HepG2 (cell line): ENCODE measurements around the gene FAM162A.

ENCODE experiments used
- ATF7 ChIP-seq, 2 experiments: fragments of 450-650 bp in 1 of 2; sonication (generic) in 1 of 2; formaldehyde crosslinking in 1 of 2; IDR thresholded peaks; 2 replicates each; pipeline versions ENCODE4 v1.4.0 to v1.6.1; 2016 to 2020; ENCODE audit warnings: antibody characterized with exemption in 1 of 2, mild to moderate bottlenecking in 1 of 2, missing genetic modification reagents in 1 of 2
- JUN ChIP-seq: sonication (generic); formaldehyde crosslinking; IDR thresholded peaks from 2 replicates; pipeline ENCODE4 v1.4.0; 2020; ENCODE audit warnings: mild to moderate bottlenecking, missing genetic modification reagents
- KAT7 ChIP-seq: IDR thresholded peaks from 2 replicates; pipeline ENCODE4 v1.6.1; 2018; ENCODE audit warnings: borderline replicate concordance, missing compliant biosample characterization
- KLF16 ChIP-seq, 2 experiments: sonication (generic) in 1 of 2; formaldehyde crosslinking in 1 of 2; IDR thresholded peaks; 2 replicates each; pipeline versions ENCODE4 v1.6.1 to v1.8.0; 2016 to 2023; ENCODE audit warnings: missing genetic modification reagents in 2 of 2, missing compliant biosample characterization in 1 of 2
- NFE2L2 ChIP-seq: fragments of 150-350 bp; IDR thresholded peaks from 2 replicates; pipeline ENCODE4 v1.6.1; 2014; ENCODE audit warnings: low read length
- TAF1 ChIP-seq: sonication (generic); formaldehyde crosslinking; IDR thresholded peaks from 2 replicates; pipeline ENCODE4 v1.4.0; 2020; ENCODE audit warnings: missing genetic modification reagents
- TBX3 ChIP-seq: fragments of 450-650 bp; IDR thresholded peaks from 2 replicates; pipeline ENCODE4 v1.6.1; 2017; ENCODE audit warnings: antibody characterized with exemption, mild to moderate bottlenecking, inconsistent platforms, borderline replicate concordance
- TCF7 ChIP-seq: sonication (generic); IDR thresholded peaks from 2 replicates; pipeline ENCODE4 v1.6.1; 2016; ENCODE audit warnings: antibody characterized with exemption, low read depth
- YY1 ChIP-seq: IDR thresholded peaks from 2 replicates; pipeline ENCODE4 v1.6.1; 2011; ENCODE audit warnings: low read length, low read depth, moderate library complexity, mild to moderate bottlenecking; ENCODE audit not compliant: insufficient read depth, insufficient replicate concordance
- ZNF816 ChIP-seq: sonication (generic); formaldehyde crosslinking; IDR thresholded peaks from 2 replicates; pipeline ENCODE4 v1.8.0; 2022; ENCODE audit warnings: missing genetic modification reagents, mild to moderate bottlenecking, borderline replicate concordance
- TF ChIP-seq, protein P1 (sequence below): sonication (generic); formaldehyde crosslinking; IDR thresholded peaks from 2 replicates; pipeline ENCODE4 v1.8.0; 2022; ENCODE audit warnings: mild to moderate bottlenecking, missing genetic modification reagents; ENCODE audit not compliant: insufficient replicate concordance
- TF ChIP-seq, protein P2 (sequence below), 2 experiments: sonication (generic) in 1 of 2; formaldehyde crosslinking in 1 of 2; IDR thresholded peaks; 2 replicates each; pipeline versions ENCODE4 v1.5.1 to v1.6.1; 2011 to 2020; ENCODE audit warnings: borderline replicate concordance in 1 of 2, low read depth in 1 of 2, low read length in 1 of 2, mild to moderate bottlenecking in 1 of 2, missing genetic modification reagents in 1 of 2, moderate library complexity in 1 of 2
- TF ChIP-seq, protein P3 (sequence below): sonication (generic); formaldehyde crosslinking; IDR thresholded peaks from 2 replicates; pipeline ENCODE4 v1.5.1; 2020; ENCODE audit warnings: mild to moderate bottlenecking, missing genetic modification reagents, moderate library complexity
- TF ChIP-seq, protein P4 (sequence below): sonication (generic); formaldehyde crosslinking; IDR thresholded peaks from 2 replicates; pipeline ENCODE4 v1.5.0; 2020; ENCODE audit warnings: mild to moderate bottlenecking, missing genetic modification reagents, moderate library complexity

DNA sequence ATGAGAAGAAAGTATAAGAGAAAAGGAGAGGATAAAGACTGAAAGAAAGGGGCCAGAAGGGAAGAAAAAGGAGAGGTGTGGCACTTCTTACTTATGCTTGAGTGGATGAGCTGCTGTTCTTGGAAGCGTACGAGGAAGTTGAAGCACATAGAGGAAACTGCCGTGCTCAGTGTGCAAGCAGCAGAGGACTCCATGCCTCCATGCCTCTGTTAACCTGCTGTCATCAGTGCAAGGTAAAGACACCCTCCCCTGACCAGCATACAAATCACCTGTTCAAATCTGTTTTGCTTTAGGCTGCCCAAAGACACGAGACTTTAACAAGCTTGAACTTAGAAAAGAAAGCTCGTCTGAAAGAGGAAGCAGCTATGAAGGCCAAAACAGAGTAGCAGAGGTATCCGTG is 25.5 kb downstream of the FAM162A start:
- TF ChIP-seq, protein P1, sequence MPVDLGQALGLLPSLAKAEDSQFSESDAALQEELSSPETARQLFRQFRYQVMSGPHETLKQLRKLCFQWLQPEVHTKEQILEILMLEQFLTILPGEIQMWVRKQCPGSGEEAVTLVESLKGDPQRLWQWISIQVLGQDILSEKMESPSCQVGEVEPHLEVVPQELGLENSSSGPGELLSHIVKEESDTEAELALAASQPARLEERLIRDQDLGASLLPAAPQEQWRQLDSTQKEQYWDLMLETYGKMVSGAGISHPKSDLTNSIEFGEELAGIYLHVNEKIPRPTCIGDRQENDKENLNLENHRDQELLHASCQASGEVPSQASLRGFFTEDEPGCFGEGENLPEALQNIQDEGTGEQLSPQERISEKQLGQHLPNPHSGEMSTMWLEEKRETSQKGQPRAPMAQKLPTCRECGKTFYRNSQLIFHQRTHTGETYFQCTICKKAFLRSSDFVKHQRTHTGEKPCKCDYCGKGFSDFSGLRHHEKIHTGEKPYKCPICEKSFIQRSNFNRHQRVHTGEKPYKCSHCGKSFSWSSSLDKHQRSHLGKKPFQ (CRISPR knock-in tag): no peak
- TF ChIP-seq TAF1 (CRISPR knock-in tag): no peak
- TF ChIP-seq, protein P2, sequence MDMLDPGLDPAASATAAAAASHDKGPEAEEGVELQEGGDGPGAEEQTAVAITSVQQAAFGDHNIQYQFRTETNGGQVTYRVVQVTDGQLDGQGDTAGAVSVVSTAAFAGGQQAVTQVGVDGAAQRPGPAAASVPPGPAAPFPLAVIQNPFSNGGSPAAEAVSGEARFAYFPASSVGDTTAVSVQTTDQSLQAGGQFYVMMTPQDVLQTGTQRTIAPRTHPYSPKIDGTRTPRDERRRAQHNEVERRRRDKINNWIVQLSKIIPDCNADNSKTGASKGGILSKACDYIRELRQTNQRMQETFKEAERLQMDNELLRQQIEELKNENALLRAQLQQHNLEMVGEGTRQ (IDR thresholded peaks at IDR 0.05; ENCODE audit: low read depth, low read length): no peak
- TF ChIP-seq, protein P2 (CRISPR knock-in tag; IDR thresholded peaks at IDR 0.05; ENCODE audit: borderline replicate concordance): no peak
- no peak for TF ChIP-seq NFE2L2
- TF ChIP-seq YY1: no peak
- no peak for TF ChIP-seq TBX3
- TF ChIP-seq, protein P3, sequence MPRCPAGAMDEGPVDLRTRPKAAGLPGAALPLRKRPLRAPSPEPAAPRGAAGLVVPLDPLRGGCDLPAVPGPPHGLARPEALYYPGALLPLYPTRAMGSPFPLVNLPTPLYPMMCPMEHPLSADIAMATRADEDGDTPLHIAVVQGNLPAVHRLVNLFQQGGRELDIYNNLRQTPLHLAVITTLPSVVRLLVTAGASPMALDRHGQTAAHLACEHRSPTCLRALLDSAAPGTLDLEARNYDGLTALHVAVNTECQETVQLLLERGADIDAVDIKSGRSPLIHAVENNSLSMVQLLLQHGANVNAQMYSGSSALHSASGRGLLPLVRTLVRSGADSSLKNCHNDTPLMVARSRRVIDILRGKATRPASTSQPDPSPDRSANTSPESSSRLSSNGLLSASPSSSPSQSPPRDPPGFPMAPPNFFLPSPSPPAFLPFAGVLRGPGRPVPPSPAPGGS (CRISPR knock-in tag): no peak
- no peak for TF ChIP-seq ZNF816 (CRISPR knock-in tag)
- TF ChIP-seq TCF7: no peak
- TF ChIP-seq ATF7 (IDR thresholded peaks at IDR 0.05): no peak
- TF ChIP-seq ATF7 (CRISPR knock-in tag; IDR thresholded peaks at IDR 0.05): no peak
- TF ChIP-seq KAT7: no peak
- TF ChIP-seq, protein P4, sequence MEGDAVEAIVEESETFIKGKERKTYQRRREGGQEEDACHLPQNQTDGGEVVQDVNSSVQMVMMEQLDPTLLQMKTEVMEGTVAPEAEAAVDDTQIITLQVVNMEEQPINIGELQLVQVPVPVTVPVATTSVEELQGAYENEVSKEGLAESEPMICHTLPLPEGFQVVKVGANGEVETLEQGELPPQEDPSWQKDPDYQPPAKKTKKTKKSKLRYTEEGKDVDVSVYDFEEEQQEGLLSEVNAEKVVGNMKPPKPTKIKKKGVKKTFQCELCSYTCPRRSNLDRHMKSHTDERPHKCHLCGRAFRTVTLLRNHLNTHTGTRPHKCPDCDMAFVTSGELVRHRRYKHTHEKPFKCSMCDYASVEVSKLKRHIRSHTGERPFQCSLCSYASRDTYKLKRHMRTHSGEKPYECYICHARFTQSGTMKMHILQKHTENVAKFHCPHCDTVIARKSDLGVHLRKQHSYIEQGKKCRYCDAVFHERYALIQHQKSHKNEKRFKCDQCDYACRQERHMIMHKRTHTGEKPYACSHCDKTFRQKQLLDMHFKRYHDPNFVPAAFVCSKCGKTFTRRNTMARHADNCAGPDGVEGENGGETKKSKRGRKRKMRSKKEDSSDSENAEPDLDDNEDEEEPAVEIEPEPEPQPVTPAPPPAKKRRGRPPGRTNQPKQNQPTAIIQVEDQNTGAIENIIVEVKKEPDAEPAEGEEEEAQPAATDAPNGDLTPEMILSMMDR: no peak
- no peak for TF ChIP-seq JUN (CRISPR knock-in tag)
- TF ChIP-seq KLF16 (CRISPR knock-in tag; IDR thresholded peaks at IDR 0.05): no peak
